HG02938 (cell line): ENCODE results near the gene RAPGEF5.

Source experiments
- ATAC-seq: cut with Tn5 transposase; IDR thresholded peaks from one replicate; pipeline ENCODE4 v1.9.1; 2021; ENCODE audit warnings: mild to moderate bottlenecking, moderate library complexity; ENCODE audit not compliant: unreplicated experiment

RAPGEF5 gene

GRCh38 chr7:22269963-22270362 lies 87.0 kb downstream of the RAPGEF5 start:
- no peak for ATAC-seq

- no peak for ATAC-seq
These were observed 88.0 kb downstream of the RAPGEF5 start for GRCh38 chr7:22268884-22269421.

GRCh38 chr7:22267930-22268615 lies 88.9 kb downstream of the RAPGEF5 start:
- ATAC-seq: no peak

GRCh38 chr7:22262538-22262937 lies 94.4 kb downstream of the RAPGEF5 start:
- ATAC-seq: no peak

GRCh38 chr7:22256541-22257096 lies 100.3 kb downstream of the RAPGEF5 start:
- no peak for ATAC-seq

GRCh38 chr7:22255834-22256233 lies 101.1 kb downstream of the RAPGEF5 start:
- ATAC-seq: no peak

GRCh38 chr7:22255342-22255741 lies 101.6 kb downstream of the RAPGEF5 start:
- ATAC-seq: no peak

- no peak for ATAC-seq
These were observed 103.9 kb downstream of the RAPGEF5 start for GRCh38 chr7:22252936-22253536.

GRCh38 chr7:22252016-22252415 lies 104.9 kb downstream of the RAPGEF5 start:
- ATAC-seq: no peak

GRCh38 chr7:22251281-22251680 lies 105.7 kb downstream of the RAPGEF5 start:
- no peak for ATAC-seq

GRCh38 chr7:22250390-22250789 lies 106.6 kb downstream of the RAPGEF5 start:
- ATAC-seq: no peak

- ATAC-seq: no peak
These were observed 108.7 kb downstream of the RAPGEF5 start for GRCh38 chr7:22248111-22248809.

- no peak for ATAC-seq
These were observed 115.1 kb downstream of the RAPGEF5 start for GRCh38 chr7:22241805-22242390.

GRCh38 chr7:22240904-22241571 lies 115.9 kb downstream of the RAPGEF5 start:
- ATAC-seq: no peak

GRCh38 chr7:22238354-22239311 lies 118.3 kb downstream of the RAPGEF5 start:
- ATAC-seq: no peak

- ATAC-seq: no peak
These were observed 121.8 kb downstream of the RAPGEF5 start for GRCh38 chr7:22235134-22235533.

GRCh38 chr7:22234227-22234626 lies 122.7 kb downstream of the RAPGEF5 start:
- no peak for ATAC-seq

GRCh38 chr7:22231806-22232205 lies 125.1 kb downstream of the RAPGEF5 start:
- no peak for ATAC-seq

GRCh38 chr7:22231141-22231540 lies 125.8 kb downstream of the RAPGEF5 start:
- ATAC-seq: no peak
